Middle frontal gyrus (tissue), 1 donor: ENCODE data around the gene FFAR1.

Experiments
- DNase-seq: peaks from one replicate; pipeline ENCODE4 v3.0.0-alpha.2; 2015; ENCODE audit warnings: low spot score; ENCODE audit errors: extremely low spot score

Gene FFAR1

GRCh38 chr19:35388277-35389054 is 40.8 kb downstream of the FFAR1 start:
- no peak for DNase-seq

GRCh38 chr19:35389192-35389861 is 41.6 kb downstream of the FFAR1 start:
- DNase-seq: no peak

- no peak for DNase-seq
Observed at GRCh38 chr19:35392742-35393715, 45.3 kb downstream of the FFAR1 start.

GRCh38 chr19:35395382-35396199 is 47.9 kb downstream of the FFAR1 start:
- DNase-seq: no peak

GRCh38 chr19:35396240-35396885 is 48.7 kb downstream of the FFAR1 start:
- no peak for DNase-seq

GRCh38 chr19:35397064-35397463 is 49.4 kb downstream of the FFAR1 start:
- DNase-seq: no peak
